WTC11 (cell line): ENCODE results near the gene ZC3H7B. TPM values are rescaled to one million over a fixed set of nuclear protein-coding genes. Genes with fewer than 3 reads are reported as not detected.

ENCODE experiments used
- ATAC-seq: fragments of 200-7000 bp; cut with Tn5 transposase; 2 replicates; pipeline ENCODE4 v1.10.0; 2021; ENCODE audit warnings: mild to moderate bottlenecking, moderate library complexity
- CTCF ChIA-PET: fragments of 300-600 bp; sonication (Branson Sonifier 250); formaldehyde crosslinking; loops from one replicate; lab custom pipeline; 2021; ENCODE audit warnings: antibody characterized with exemption; lab: Charles Lee
- POLR2A ChIA-PET: fragments of 350-600 bp; sonication (Branson Sonifier 250); formaldehyde crosslinking; loops from one replicate; lab custom pipeline; 2021; ENCODE audit warnings: antibody characterized with exemption; lab: Charles Lee
- DNase-seq: peaks from one replicate; pipeline ENCODE4 v3.0.0; 2021; ENCODE audit warnings: low spot score
- H3K27ac Mint-ChIP-seq: 2 replicates; pipeline ENCODE4 v1.8.0; 2021; ENCODE audit warnings: mixed read lengths
- H3K27me3 Mint-ChIP-seq: 2 replicates; pipeline ENCODE4 v1.8.0; 2021; ENCODE audit warnings: low read depth, mild to moderate bottlenecking, moderate library complexity, mixed read lengths
- H3K36me3 Mint-ChIP-seq: 2 replicates; pipeline ENCODE4 v1.8.0; 2021; ENCODE audit warnings: mixed read lengths
- H3K4me1 Mint-ChIP-seq: 2 replicates; pipeline ENCODE4 v1.8.0; 2022; ENCODE audit warnings: mixed read lengths
- H3K4me3 Mint-ChIP-seq: 2 replicates; pipeline ENCODE4 v1.8.0; 2021; ENCODE audit warnings: mild to moderate bottlenecking, moderate library complexity, mixed read lengths
- H3K9me3 Mint-ChIP-seq: 2 replicates; pipeline ENCODE4 v1.8.0; 2021; ENCODE audit warnings: mixed read lengths
- AFF4 ChIP-seq: sonication (generic); formaldehyde crosslinking; IDR thresholded peaks from 2 replicates; pipeline ENCODE4 v1.8.1; 2023; ENCODE audit warnings: mild to moderate bottlenecking, missing genetic modification reagents, borderline replicate concordance
- ATF1 ChIP-seq: sonication (generic); formaldehyde crosslinking; IDR thresholded peaks from 2 replicates; pipeline ENCODE4 v1.8.1; 2023; ENCODE audit warnings: mild to moderate bottlenecking, moderate library complexity, missing genetic modification reagents
- CREB1 ChIP-seq: sonication (generic); formaldehyde crosslinking; IDR thresholded peaks from 2 replicates; pipeline ENCODE4 v1.8.0; 2023; ENCODE audit warnings: mild to moderate bottlenecking, missing genetic modification reagents
- EMX1 ChIP-seq: fragments of 250-450 bp; sonication (Bioruptor Pico); IDR thresholded peaks from 2 replicates; pipeline ENCODE4 v1.8.0; 2021; ENCODE audit warnings: mild to moderate bottlenecking
- FOXJ3 ChIP-seq: sonication (generic); formaldehyde crosslinking; IDR thresholded peaks from 2 replicates; pipeline ENCODE4 v1.9.0; 2021; ENCODE audit warnings: missing genetic modification reagents, mild to moderate bottlenecking, borderline replicate concordance
- FOXP1 ChIP-seq: sonication (generic); formaldehyde crosslinking; IDR thresholded peaks from 2 replicates; pipeline ENCODE4 v1.8.0; 2022; ENCODE audit warnings: missing genetic modification reagents, mild to moderate bottlenecking, moderate library complexity, borderline replicate concordance
- FOXP4 ChIP-seq: sonication (generic); formaldehyde crosslinking; IDR thresholded peaks from 2 replicates; pipeline ENCODE4 v1.8.0; 2022; ENCODE audit warnings: mild to moderate bottlenecking, missing genetic modification reagents
- HMGXB4 ChIP-seq: sonication (generic); formaldehyde crosslinking; IDR thresholded peaks from 2 replicates; pipeline ENCODE4 v1.8.1; 2023; ENCODE audit warnings: mild to moderate bottlenecking, moderate library complexity, missing genetic modification reagents
- JUN ChIP-seq: sonication (generic); formaldehyde crosslinking; IDR thresholded peaks from 2 replicates; pipeline ENCODE4 v1.8.0; 2023; ENCODE audit warnings: mild to moderate bottlenecking, missing genetic modification reagents
- NFATC4 ChIP-seq: fragments of 250-450 bp; sonication (Bioruptor Pico); IDR thresholded peaks from 2 replicates; pipeline ENCODE4 v1.9.0; 2021; ENCODE audit warnings: mild to moderate bottlenecking
- NFYB ChIP-seq: sonication (generic); formaldehyde crosslinking; conservative IDR thresholded peaks from 2 replicates; pipeline ENCODE4 v1.8.0; 2022; ENCODE audit warnings: low read depth, missing genetic modification reagents
- NR1H2 ChIP-seq: sonication (generic); formaldehyde crosslinking; IDR thresholded peaks from 2 replicates; pipeline ENCODE4 v1.9.0; 2021; ENCODE audit warnings: mild to moderate bottlenecking, moderate library complexity, missing genetic modification reagents
- SMAD3 ChIP-seq: sonication (generic); formaldehyde crosslinking; IDR thresholded peaks from 2 replicates; pipeline ENCODE4 v1.8.0; 2022; ENCODE audit warnings: missing genetic modification reagents, mild to moderate bottlenecking, borderline replicate concordance
- SOX15 ChIP-seq: fragments of 250-450 bp; sonication (Bioruptor Pico); IDR thresholded peaks from 2 replicates; pipeline ENCODE4 v1.9.0; 2021; ENCODE audit warnings: mild to moderate bottlenecking
- TCF7 ChIP-seq: sonication (generic); formaldehyde crosslinking; IDR thresholded peaks from 2 replicates; pipeline ENCODE4 v1.8.0; 2022; ENCODE audit warnings: mild to moderate bottlenecking, low read depth, missing genetic modification reagents, moderate library complexity
- TP53 ChIP-seq: sonication (generic); formaldehyde crosslinking; IDR thresholded peaks from 2 replicates; pipeline ENCODE4 v1.8.1; 2023; ENCODE audit warnings: mild to moderate bottlenecking, missing genetic modification reagents
- ZNF121 ChIP-seq: sonication (generic); formaldehyde crosslinking; IDR thresholded peaks from 2 replicates; pipeline ENCODE4 v1.8.0; 2023; ENCODE audit warnings: missing genetic modification reagents
- ZNF232 ChIP-seq: sonication (generic); formaldehyde crosslinking; IDR thresholded peaks from 2 replicates; pipeline ENCODE4 v1.8.0; 2022; ENCODE audit warnings: mild to moderate bottlenecking, missing genetic modification reagents
- ZNF263 ChIP-seq: sonication (generic); formaldehyde crosslinking; IDR thresholded peaks from 2 replicates; pipeline ENCODE4 v1.8.1; 2022; ENCODE audit warnings: low read depth, mild to moderate bottlenecking, moderate library complexity, missing genetic modification reagents
- ZNF317 ChIP-seq: sonication (generic); formaldehyde crosslinking; IDR thresholded peaks from 2 replicates; pipeline ENCODE4 v1.8.1; 2023; ENCODE audit warnings: low read depth, mild to moderate bottlenecking, moderate library complexity, missing genetic modification reagents, borderline replicate concordance
- ZNF671 ChIP-seq: fragments of 250-450 bp; sonication (Bioruptor Pico); IDR thresholded peaks from 2 replicates; pipeline ENCODE4 v1.8.0; 2021; ENCODE audit warnings: mild to moderate bottlenecking
- total RNA-seq: library from RNA; stranded (reverse); gene quantifications from 3 replicates; pipeline ENCODE4 v1.2.3, GENCODE V29; 2021
- TF ChIP-seq, protein P1 (sequence below): sonication (generic); formaldehyde crosslinking; IDR thresholded peaks from 2 replicates; pipeline ENCODE4 v1.8.0; 2022; ENCODE audit warnings: mild to moderate bottlenecking, missing genetic modification reagents
- TF ChIP-seq, protein P2 (sequence below): sonication (generic); formaldehyde crosslinking; IDR thresholded peaks from 2 replicates; pipeline ENCODE4 v1.8.0; 2022; ENCODE audit warnings: mild to moderate bottlenecking, missing genetic modification reagents
- TF ChIP-seq, protein P3 (sequence below): sonication (generic); formaldehyde crosslinking; IDR thresholded peaks from 2 replicates; pipeline ENCODE4 v1.8.1; 2022; ENCODE audit warnings: missing genetic modification reagents, borderline replicate concordance

ZC3H7B gene
- total RNA-seq, 1 experiment from 2014 or later = 64.7 TPM

DNA sequence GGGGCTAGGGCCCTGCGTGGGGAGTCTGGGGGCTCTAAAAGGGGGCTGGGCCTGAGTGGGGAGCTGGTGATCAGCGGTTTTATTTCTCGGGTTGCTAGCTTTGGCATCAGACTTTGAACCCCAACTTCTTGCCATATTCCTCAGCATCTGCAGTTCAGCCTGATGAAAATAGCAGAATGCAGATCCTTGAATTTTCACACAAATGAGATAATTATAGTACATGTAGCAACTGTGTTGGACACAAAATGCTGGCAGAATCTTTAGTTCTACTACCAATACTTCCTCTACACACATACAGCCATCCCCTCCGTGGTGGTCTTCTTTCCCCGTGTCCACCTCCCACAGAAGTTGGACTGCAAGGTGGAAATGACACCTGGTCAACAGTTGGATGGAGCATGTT, 1.5 kb downstream of the ZC3H7B start (continued):
- TF ChIP-seq AFF4 (CRISPR knock-in tag) = no peak
- TF ChIP-seq JUN (CRISPR knock-in tag) = no peak
- TF ChIP-seq EMX1 = no peak
- TF ChIP-seq, protein P1, sequence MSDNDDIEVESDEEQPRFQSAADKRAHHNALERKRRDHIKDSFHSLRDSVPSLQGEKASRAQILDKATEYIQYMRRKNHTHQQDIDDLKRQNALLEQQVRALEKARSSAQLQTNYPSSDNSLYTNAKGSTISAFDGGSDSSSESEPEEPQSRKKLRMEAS (CRISPR knock-in tag) = no peak
- no peak for TF ChIP-seq ATF1 (CRISPR knock-in tag)
- TF ChIP-seq NFYB (CRISPR knock-in tag) = no peak
- TF ChIP-seq, protein P2, sequence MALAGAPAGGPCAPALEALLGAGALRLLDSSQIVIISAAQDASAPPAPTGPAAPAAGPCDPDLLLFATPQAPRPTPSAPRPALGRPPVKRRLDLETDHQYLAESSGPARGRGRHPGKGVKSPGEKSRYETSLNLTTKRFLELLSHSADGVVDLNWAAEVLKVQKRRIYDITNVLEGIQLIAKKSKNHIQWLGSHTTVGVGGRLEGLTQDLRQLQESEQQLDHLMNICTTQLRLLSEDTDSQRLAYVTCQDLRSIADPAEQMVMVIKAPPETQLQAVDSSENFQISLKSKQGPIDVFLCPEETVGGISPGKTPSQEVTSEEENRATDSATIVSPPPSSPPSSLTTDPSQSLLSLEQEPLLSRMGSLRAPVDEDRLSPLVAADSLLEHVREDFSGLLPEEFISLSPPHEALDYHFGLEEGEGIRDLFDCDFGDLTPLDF (CRISPR knock-in tag) = no peak
- no peak for TF ChIP-seq FOXP1 (CRISPR knock-in tag)
- TF ChIP-seq FOXJ3 = no peak

GRCh38 chr22:41305646-41306045, 4.3 kb downstream of the ZC3H7B start:
- DNase-seq = no peak
- H3K27me3 Mint-ChIP-seq = no peaks in the 10 kb centered on the region
- CTCF ChIA-PET = interaction anchor here (0.7 kb wide), 1 partner anchor 227 kb away, joined by 4 read pairs; no protein-coding TSS in a partner anchor
- peaks cover 28% of the 10 kb centered on the region for H3K4me1 Mint-ChIP-seq
- no peak overlapping the region for H3K4me3 Mint-ChIP-seq
- POLR2A ChIA-PET = no interaction called here
- no peak for ATAC-seq
- peak overlapping the region; percentile 34 for H3K27ac Mint-ChIP-seq
- no peak for TF ChIP-seq ZNF671 (CRISPR knock-in tag)
- TF ChIP-seq HMGXB4 (CRISPR knock-in tag) = no peak
- TF ChIP-seq ZNF121 (CRISPR knock-in tag) = no peak
- TF ChIP-seq NR1H2 = no peak
- H3K36me3 Mint-ChIP-seq = peaks cover 18% of the 10 kb centered on the region
- no peaks in the 10 kb centered on the region for H3K9me3 Mint-ChIP-seq

DNA sequence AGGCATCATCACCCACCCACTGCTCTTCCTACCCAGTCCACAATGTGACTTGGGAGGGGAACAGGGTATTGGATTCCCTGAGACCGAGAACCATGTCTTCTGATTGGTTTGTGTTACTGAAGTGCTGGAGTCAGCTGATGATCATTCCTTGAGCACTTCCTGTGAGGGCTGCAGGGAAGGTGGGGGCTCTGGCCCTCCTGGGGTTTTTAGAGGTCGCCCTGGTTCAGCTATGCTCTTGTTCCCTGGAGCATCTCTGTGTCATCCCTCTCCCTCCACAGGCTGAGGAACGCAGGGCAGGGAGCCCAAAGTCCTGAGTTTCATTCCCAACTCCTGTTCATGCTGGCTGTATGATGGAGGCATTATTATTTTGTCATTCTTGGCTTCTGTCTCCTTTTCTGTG, 6.7 kb downstream of the ZC3H7B start:
- ATAC-seq (peak; percentile 41), DNase-seq (no peak)
- Mint-ChIP-seq H3K4me1 (peaks cover 28% of the 10 kb centered on the region), H3K27me3 (no peaks in the 10 kb centered on the region), H3K27ac (peak overlapping the region; percentile 39), H3K36me3 (peaks cover 18% of the 10 kb centered on the region), H3K4me3 (no peak overlapping the region), H3K9me3 (peaks cover 3% of the 10 kb centered on the region; the same call in 1 of the 2 replicates)
- ChIA-PET POLR2A (no interaction called here), CTCF (interaction anchor here (1.5 kb wide), 1 partner anchor 70 kb away, joined by 5 read pairs; no protein-coding TSS in a partner anchor)
- TF ChIP-seq FOXP4 (CRISPR knock-in tag) (no peak), ZNF263 (CRISPR knock-in tag) (no peak), FOXP1 (CRISPR knock-in tag) (no peak), ZNF232 (CRISPR knock-in tag) (no peak), JUN (CRISPR knock-in tag) (no peak), CREB1 (CRISPR knock-in tag) (no peak), ZNF317 (CRISPR knock-in tag) (no peak), NFATC4 (no peak), TCF7 (CRISPR knock-in tag) (no peak), SMAD3 (CRISPR knock-in tag) (no peak), TP53 (CRISPR knock-in tag) (no peak), SOX15 (CRISPR knock-in tag) (no peak)
- TF ChIP-seq, protein P3, sequence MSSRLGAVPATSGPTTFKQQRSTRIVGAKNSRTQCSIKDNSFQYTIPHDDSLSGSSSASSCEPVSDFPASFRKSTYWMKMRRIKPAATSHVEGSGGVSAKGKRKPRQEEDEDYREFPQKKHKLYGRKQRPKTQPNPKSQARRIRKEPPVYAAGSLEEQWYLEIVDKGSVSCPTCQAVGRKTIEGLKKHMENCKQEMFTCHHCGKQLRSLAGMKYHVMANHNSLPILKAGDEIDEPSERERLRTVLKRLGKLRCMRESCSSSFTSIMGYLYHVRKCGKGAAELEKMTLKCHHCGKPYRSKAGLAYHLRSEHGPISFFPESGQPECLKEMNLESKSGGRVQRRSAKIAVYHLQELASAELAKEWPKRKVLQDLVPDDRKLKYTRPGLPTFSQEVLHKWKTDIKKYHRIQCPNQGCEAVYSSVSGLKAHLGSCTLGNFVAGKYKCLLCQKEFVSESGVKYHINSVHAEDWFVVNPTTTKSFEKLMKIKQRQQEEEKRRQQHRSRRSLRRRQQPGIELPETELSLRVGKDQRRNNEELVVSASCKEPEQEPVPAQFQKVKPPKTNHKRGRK = no peak
- TF ChIP-seq, all 79 proteins: peak for 0
